HepG2 (cell line): ENCODE data around the gene TRAPPC3. TPM values are rescaled to one million over a fixed set of nuclear protein-coding genes. Genes with fewer than 3 reads are reported as not detected.

Experiments
- ATM ChIP-seq: fragments of 450-650 bp; IDR thresholded peaks from 2 replicates; pipeline ENCODE4 v1.7.1; 2017; ENCODE audit warnings: mild to moderate bottlenecking, borderline replicate concordance
- CREB3 ChIP-seq: sonication (generic); formaldehyde crosslinking; IDR thresholded peaks from 2 replicates; pipeline ENCODE4 v1.5.0; 2020; ENCODE audit warnings: missing genetic modification reagents
- EP300 ChIP-seq, 3 experiments: sonication (generic) in 1 of 3; formaldehyde crosslinking in 1 of 3; IDR thresholded peaks; 2 replicates each; pipeline versions ENCODE4 v1.5.1 to v1.6.1; 2011 to 2020; ENCODE audit warnings: low read depth in 2 of 3, low read length in 2 of 3, borderline replicate concordance in 1 of 3, improper control_type of control experiment in 1 of 3, mild to moderate bottlenecking in 1 of 3, missing genetic modification reagents in 1 of 3, moderate library complexity in 1 of 3
- FOXM1 ChIP-seq: sonication (generic); formaldehyde crosslinking; IDR thresholded peaks from 2 replicates; pipeline ENCODE4 v1.5.0; 2020; ENCODE audit warnings: missing genetic modification reagents
- HOXD1 ChIP-seq: sonication (generic); formaldehyde crosslinking; IDR thresholded peaks from 2 replicates; pipeline ENCODE4 v1.5.0; 2020; ENCODE audit warnings: missing genetic modification reagents
- ISL2 ChIP-seq: sonication (generic); formaldehyde crosslinking; IDR thresholded peaks from 2 replicates; pipeline ENCODE4 v1.5.0; 2020; ENCODE audit warnings: missing genetic modification reagents
- MBNL3 ChIP-seq: fragments of 250-450 bp; sonication (Bioruptor Pico); conservative IDR thresholded peaks from 2 replicates; pipeline ENCODE4 v1.8.0; 2022; ENCODE audit warnings: mild to moderate bottlenecking, inconsistent platforms
- MYNN ChIP-seq: sonication (generic); formaldehyde crosslinking; IDR thresholded peaks from 2 replicates; pipeline ENCODE4 v1.4.0; 2020; ENCODE audit warnings: mild to moderate bottlenecking, low read depth, missing genetic modification reagents
- NR1H2 ChIP-seq: sonication (generic); formaldehyde crosslinking; IDR thresholded peaks from 2 replicates; pipeline ENCODE4 v1.8.1; 2022; ENCODE audit warnings: low read depth, missing genetic modification reagents, borderline replicate concordance
- PHF21A ChIP-seq: sonication (generic); formaldehyde crosslinking; IDR thresholded peaks from 2 replicates; pipeline ENCODE4 v1.5.0; 2020; ENCODE audit warnings: mild to moderate bottlenecking, missing genetic modification reagents
- SCMH1 ChIP-seq: sonication (generic); formaldehyde crosslinking; IDR thresholded peaks from 2 replicates; pipeline ENCODE4 v1.9.0; 2021; ENCODE audit warnings: missing genetic modification reagents, mild to moderate bottlenecking, borderline replicate concordance
- SP1 ChIP-seq, 2 experiments: fragments of 450-650 bp in 1 of 2; sonication (generic) in 1 of 2; formaldehyde crosslinking in 1 of 2; IDR thresholded peaks; 2 replicates each; pipeline versions ENCODE4 v1.4.0 to v1.6.1; 2016 to 2020; ENCODE audit warnings: missing genetic modification reagents in 1 of 2
- SP4 ChIP-seq: sonication (generic); formaldehyde crosslinking; IDR thresholded peaks from 2 replicates; pipeline ENCODE4 v1.8.1; 2023; ENCODE audit warnings: mild to moderate bottlenecking, missing genetic modification reagents
- TOE1 ChIP-seq: sonication (generic); formaldehyde crosslinking; IDR thresholded peaks from 2 replicates; pipeline ENCODE4 v1.4.0; 2020; ENCODE audit warnings: mild to moderate bottlenecking, missing genetic modification reagents
- U2AF1 ChIP-seq: fragments of 200-400 bp; formaldehyde crosslinking; optimal IDR thresholded peaks from 2 replicates; pipeline ENCODE3; 2017; ENCODE audit warnings: mild to moderate bottlenecking, low read depth, low read length
- ZBTB38 ChIP-seq: sonication (generic); formaldehyde crosslinking; IDR thresholded peaks from 2 replicates; pipeline ENCODE4 v1.5.1; 2020; ENCODE audit warnings: mild to moderate bottlenecking, missing genetic modification reagents
- ZNF142 ChIP-seq: sonication (generic); formaldehyde crosslinking; IDR thresholded peaks from 2 replicates; pipeline ENCODE4 v1.4.0; 2020; ENCODE audit warnings: missing genetic modification reagents
- ZNF160 ChIP-seq: sonication (generic); formaldehyde crosslinking; IDR thresholded peaks from 2 replicates; pipeline ENCODE4 v1.8.0; 2022; ENCODE audit warnings: mild to moderate bottlenecking, inconsistent platforms, missing genetic modification reagents
- ZNF337 ChIP-seq: sonication (generic); formaldehyde crosslinking; IDR thresholded peaks from 2 replicates; pipeline ENCODE4 v1.5.1; 2020; ENCODE audit warnings: missing genetic modification reagents, low read depth, mild to moderate bottlenecking, borderline replicate concordance
- ZNF33B ChIP-seq: sonication (generic); formaldehyde crosslinking; IDR thresholded peaks from 2 replicates; pipeline ENCODE4 v1.5.1; 2020; ENCODE audit warnings: mild to moderate bottlenecking, missing genetic modification reagents
- ZNF605 ChIP-seq: sonication (generic); formaldehyde crosslinking; IDR thresholded peaks from 2 replicates; pipeline ENCODE4 v1.8.0; 2022; ENCODE audit warnings: mild to moderate bottlenecking, missing genetic modification reagents
- ZNF713 ChIP-seq: sonication (generic); formaldehyde crosslinking; IDR thresholded peaks from 2 replicates; pipeline ENCODE4 v1.4.0; 2020; ENCODE audit warnings: mild to moderate bottlenecking, missing genetic modification reagents
- ZNF777 ChIP-seq: sonication (generic); formaldehyde crosslinking; IDR thresholded peaks from 2 replicates; pipeline ENCODE4 v1.4.0; 2020; ENCODE audit warnings: missing genetic modification reagents
- ZSCAN12 ChIP-seq: sonication (generic); formaldehyde crosslinking; IDR thresholded peaks from 2 replicates; pipeline ENCODE4 v1.9.0; 2021; ENCODE audit warnings: mild to moderate bottlenecking, missing genetic modification reagents
- polyA plus RNA-seq, 8 experiments: library from polyadenylated mRNA; depleted of rRNA in 3 of 8; stranded (reverse) in 7 of 8; unstranded in 1 of 8; fragments of >200 nt; fragmentation: Illumina TruSeq in 4 of 8; extraction: Trizol in 4 of 8; gene quantifications; 2 replicates each; pipeline versions ENCODE4 v1.2.1 to v1.2.3, GENCODE V29; 2011 to 2016; ENCODE audit warnings: low read depth in 4 of 8, missing spikeins in 1 of 8, mixed read lengths in 1 of 8; ENCODE audit not compliant: insufficient read depth in 1 of 8
- total RNA-seq, 5 experiments: library from RNA; depleted of rRNA; stranded (reverse); fragments of >200 nt; fragmentation: Illumina TruSeq; extraction: Trizol; gene quantifications; 2 replicates each; pipeline ENCODE4 v1.2.3, GENCODE V29; 2016; ENCODE audit warnings: low read depth in 1 of 5

Gene TRAPPC3
- total and polyA plus RNA-seq, 2 of the 13 experiments (the other 11 are each of a cell fraction or from before 2014, with no cell fraction given), result 53.7 to 62.4 TPM

GRCh38 chr1:36187800-36188593, 38.7 kb upstream of the TRAPPC3 start (continued):
- no peak for TF ChIP-seq EP300 (IDR thresholded peaks at IDR 0.05; ENCODE audit: low read depth in 2 of 2, low read length in 2 of 2)
- 0 out of 2 replicates have a peak, but pooled peaks have one; percentile 17 for TF ChIP-seq EP300 (CRISPR knock-in tag; IDR thresholded peaks at IDR 0.05; ENCODE audit: borderline replicate concordance)
- TF ChIP-seq ZBTB38 (CRISPR knock-in tag), result 0 out of 2 replicates have a peak, but pooled peaks have one; percentile 12
- no peak for TF ChIP-seq TOE1
- TF ChIP-seq FOXM1 (CRISPR knock-in tag), result no peak
- TF ChIP-seq NR1H2 (CRISPR knock-in tag), result no peak
- TF ChIP-seq ZNF142 (CRISPR knock-in tag), result no peak
- no peak for TF ChIP-seq MBNL3
- no peak for TF ChIP-seq HOXD1 (CRISPR knock-in tag)
- no peak for TF ChIP-seq U2AF1
- 0 out of 2 replicates have a peak, but pooled peaks have one; percentile 47 for TF ChIP-seq ZNF33B (CRISPR knock-in tag)
- peak; percentile 65; the same call in 1 of the 2 replicates for TF ChIP-seq MYNN
- TF ChIP-seq ZNF337 (CRISPR knock-in tag), result no peak; the same call in 1 of the 2 replicates
- peak; percentile 14; the same call in 1 of the 2 replicates for TF ChIP-seq ZNF605 (CRISPR knock-in tag)
- no peak for TF ChIP-seq ZNF160 (CRISPR knock-in tag)
- peak; percentile 70; the same call in 1 of the 2 replicates for TF ChIP-seq ZNF713 (CRISPR knock-in tag)
- TF ChIP-seq SCMH1, result no peak
- no peak for TF ChIP-seq ZNF777 (CRISPR knock-in tag)
- no peak for TF ChIP-seq SP4 (CRISPR knock-in tag)
- TF ChIP-seq ATM, result no peak
- no peak for TF ChIP-seq SP1 (IDR thresholded peaks at IDR 0.05)
- no peak for TF ChIP-seq SP1 (CRISPR knock-in tag; IDR thresholded peaks at IDR 0.05)
- no peak for TF ChIP-seq ZSCAN12 (CRISPR knock-in tag)
- TF ChIP-seq CREB3 (CRISPR knock-in tag), result no peak
- TF ChIP-seq PHF21A (CRISPR knock-in tag), result peak; percentile 36; the same call in 1 of the 2 replicates
- TF ChIP-seq ISL2 (CRISPR knock-in tag), result no peak
